NCI-H128 (cell line): ENCODE measurements around the gene ADAMTS2.

Experiments used
- DNase-seq: peaks from one replicate; lab custom pipeline; 2025; ENCODE audit not compliant: unreplicated experiment; lab: John Stamatoyannopoulos, UW

ADAMTS2 gene

GRCh38 chr5:179344431-179345182 lies 654 bp downstream of the ADAMTS2 start:
- DNase-seq: no peak

- no peak for DNase-seq
These were observed 1.4 kb downstream of the ADAMTS2 start for GRCh38 chr5:179343719-179344430.

GRCh38 chr5:179343021-179343718 lies 2.1 kb downstream of the ADAMTS2 start:
- no peak for DNase-seq

- DNase-seq: no peak
These were observed 2.7 kb downstream of the ADAMTS2 start for GRCh38 chr5:179342577-179342976.

- DNase-seq: no peak
These were observed 4.8 kb downstream of the ADAMTS2 start for GRCh38 chr5:179340465-179340864.

- no peak for DNase-seq
These were observed 5.3 kb downstream of the ADAMTS2 start for GRCh38 chr5:179339996-179340395.

- DNase-seq: no peak
These were observed 6.2 kb downstream of the ADAMTS2 start for GRCh38 chr5:179339081-179339480.

- no peak for DNase-seq
These were observed 7.2 kb downstream of the ADAMTS2 start for GRCh38 chr5:179337796-179338676.

GRCh38 chr5:179336871-179337795 lies 8.1 kb downstream of the ADAMTS2 start:
- DNase-seq: no peak

GRCh38 chr5:179336126-179336870 lies 9.0 kb downstream of the ADAMTS2 start:
- DNase-seq: no peak

- no peak for DNase-seq
These were observed 11.2 kb downstream of the ADAMTS2 start for GRCh38 chr5:179333796-179334761.

- DNase-seq: no peak
These were observed 12.4 kb downstream of the ADAMTS2 start for GRCh38 chr5:179332741-179333290.

GRCh38 chr5:179331591-179332375 lies 13.5 kb downstream of the ADAMTS2 start:
- DNase-seq: no peak

GRCh38 chr5:179330186-179330900 lies 14.9 kb downstream of the ADAMTS2 start:
- DNase-seq: no peak

GRCh38 chr5:179328291-179328690 lies 17.0 kb downstream of the ADAMTS2 start:
- DNase-seq: no peak

GRCh38 chr5:179327021-179327735 lies 18.1 kb downstream of the ADAMTS2 start:
- no peak for DNase-seq
